Head of caudate nucleus (tissue), 42 donors: Measurements from ENCODE around the gene SPOCK3.
"Not testable (repeated sequence)": the region's sequence is repeated elsewhere in the genome, so short reads cannot be mapped to it uniquely, and the experiment has no call there.

Source experiments
- DNase-seq, 42 donors: peaks; one replicate each; pipeline versions ENCODE4 v3.0.0 to v3.0.0-alpha.2; 2020 to 2021; ENCODE audit warnings: mixed read lengths in 7 of 42
- intact Hi-C: fragments of 100-400 bp; cut with DNase I; formaldehyde crosslinking; loops from one replicate; pipeline ENCODE4 v1.15.0; 2022

The SPOCK3 gene

DNA sequence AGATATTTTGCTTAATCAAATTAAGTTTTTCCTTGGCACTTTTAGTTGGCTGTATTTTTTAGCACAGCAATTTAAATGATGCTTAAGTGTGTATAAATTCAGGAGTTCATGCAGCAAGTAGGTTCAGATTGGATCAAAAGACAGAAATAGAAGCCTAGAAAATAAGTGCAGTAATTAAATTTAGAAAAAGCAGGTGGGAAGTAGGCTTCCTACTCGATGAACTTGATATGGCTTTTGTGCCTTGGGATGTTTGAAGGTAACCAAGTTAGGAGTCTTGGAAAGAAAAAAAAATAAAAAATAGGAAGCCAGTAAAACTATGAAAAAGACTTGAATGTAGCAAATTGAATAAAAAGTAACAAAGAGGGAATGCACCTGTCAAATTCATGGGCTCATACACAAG is 372.3 kb downstream of the SPOCK3 start:
- intact Hi-C loops = no loop called here
- DNase-seq = peak in 1 of 42 donors; percentile 33

DNA sequence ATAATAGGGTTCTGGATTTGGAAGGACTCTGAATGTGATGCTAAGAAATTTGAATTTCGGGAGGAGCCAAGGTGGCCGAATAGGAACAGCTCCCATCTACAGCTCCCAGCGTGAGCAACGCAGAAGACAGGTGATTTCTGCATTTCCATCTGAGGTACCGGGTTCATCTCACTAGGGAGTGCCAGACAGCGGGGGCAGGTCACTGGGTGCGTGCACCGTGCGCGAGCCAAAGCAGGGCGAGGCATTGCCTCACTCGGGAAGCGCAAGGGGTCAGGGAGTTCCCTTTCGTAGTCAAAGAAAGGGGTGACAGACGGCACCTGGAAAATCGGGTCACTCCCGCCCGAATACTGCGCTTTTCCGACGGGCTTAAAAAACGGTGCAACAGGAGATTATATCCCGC is 383.9 kb downstream of the SPOCK3 start:
- DNase-seq, intact Hi-C loops: not testable (repeated sequence)

DNA sequence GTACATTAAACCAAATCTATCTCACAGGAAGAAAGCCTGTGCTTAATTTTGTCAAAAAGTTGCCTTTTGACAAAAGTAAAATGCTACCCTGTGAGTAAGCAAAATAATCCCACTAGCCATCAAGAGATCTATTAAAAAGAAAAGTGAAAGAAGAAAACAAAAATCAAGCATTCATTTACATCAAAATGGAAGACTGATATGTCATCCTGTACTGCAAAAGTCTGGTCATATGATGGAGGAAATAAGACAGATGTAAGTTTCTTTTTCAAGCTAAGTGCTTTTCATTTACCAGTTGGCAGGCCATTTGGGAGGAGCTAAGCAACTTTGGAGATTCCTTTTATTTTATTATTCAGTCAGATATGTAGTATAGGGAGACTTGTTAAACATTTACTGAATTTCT is 387.4 kb downstream of the SPOCK3 start:
- DNase-seq = no peak
- intact Hi-C loops = no loop called here

DNA sequence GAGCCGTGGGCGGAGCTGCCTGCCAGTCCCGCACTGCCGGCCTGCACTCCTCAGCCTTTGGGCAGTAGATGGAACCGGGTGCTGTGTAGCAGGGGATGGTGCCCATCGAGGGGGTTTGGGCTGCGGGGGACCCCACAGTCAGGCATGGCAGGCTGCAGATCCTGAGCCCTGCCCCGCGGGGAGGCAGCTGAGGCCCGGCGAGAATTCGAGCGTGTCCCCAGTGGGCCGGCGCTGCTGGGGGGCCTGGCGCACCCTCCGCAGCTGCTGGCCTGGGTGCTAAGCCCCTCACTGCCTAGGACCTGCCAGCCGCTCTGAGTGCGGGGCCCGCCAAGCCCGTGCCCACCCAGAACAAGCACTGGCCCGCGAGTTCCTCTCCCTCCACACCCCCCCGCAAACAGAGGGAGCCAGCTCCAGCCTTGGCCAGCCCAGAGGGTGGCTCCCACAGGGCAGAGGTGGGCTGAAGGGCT is 391.5 kb downstream of the SPOCK3 start:
- intact Hi-C loops = no loop called here
- no peak for DNase-seq

- intact Hi-C loops = no loop called here
- no peak for DNase-seq
Observed at GRCh38 chr4:166839615-166840251, 394.6 kb downstream of the SPOCK3 start.

DNA sequence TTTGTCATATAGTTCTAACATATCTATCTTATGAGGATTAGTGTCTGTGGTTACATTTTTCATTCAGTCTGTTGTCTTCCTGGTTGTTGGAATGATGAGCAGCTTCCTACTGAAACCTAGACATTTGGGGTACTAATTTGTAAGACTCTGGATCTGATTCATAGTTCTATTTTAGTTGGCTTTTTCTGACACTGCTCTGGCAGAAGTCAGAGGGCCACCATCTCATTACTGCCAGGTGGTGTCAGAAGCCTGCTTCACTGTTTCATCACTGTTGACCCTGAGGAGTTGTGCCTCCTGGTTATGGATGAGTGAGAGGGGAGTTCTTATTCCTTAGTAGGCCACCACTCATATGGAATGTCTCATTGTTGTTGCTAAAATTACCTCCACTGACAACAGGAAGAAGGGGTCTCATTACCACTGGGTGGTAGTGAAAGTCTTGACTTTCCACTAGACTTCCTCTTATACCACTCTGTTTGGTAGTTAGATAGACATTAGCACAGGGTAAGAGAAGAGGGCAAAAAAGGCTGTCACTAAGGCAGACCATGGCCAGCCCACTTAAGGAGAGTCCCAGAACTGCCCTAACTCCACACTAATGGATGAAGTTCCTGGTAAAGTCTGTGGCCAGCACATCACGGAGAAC is 395.2 kb downstream of the SPOCK3 start:
- no peak for DNase-seq
- intact Hi-C loops = no loop called here

- DNase-seq = no peak
- intact Hi-C loops = no loop called here
Observed at GRCh38 chr4:166836865-166837264, 397.4 kb downstream of the SPOCK3 start.

- intact Hi-C loops = no loop called here
- DNase-seq = no peak
Observed at GRCh38 chr4:166827629-166828028, 406.7 kb downstream of the SPOCK3 start.

GRCh38 chr4:166827167-166827566 is 407.1 kb downstream of the SPOCK3 start:
- no peak for DNase-seq

GRCh38 chr4:166823848-166824247 is 410.4 kb downstream of the SPOCK3 start:
- DNase-seq = no peak
- intact Hi-C loops = no loop called here

More at GRCh38 chr4:166827167-166827566, 407.1 kb downstream of the SPOCK3 start:
- intact Hi-C loops = no loop called here

- intact Hi-C loops = no loop called here
- no peak for DNase-seq
Observed at GRCh38 chr4:166823126-166823525, 411.2 kb downstream of the SPOCK3 start.

DNA sequence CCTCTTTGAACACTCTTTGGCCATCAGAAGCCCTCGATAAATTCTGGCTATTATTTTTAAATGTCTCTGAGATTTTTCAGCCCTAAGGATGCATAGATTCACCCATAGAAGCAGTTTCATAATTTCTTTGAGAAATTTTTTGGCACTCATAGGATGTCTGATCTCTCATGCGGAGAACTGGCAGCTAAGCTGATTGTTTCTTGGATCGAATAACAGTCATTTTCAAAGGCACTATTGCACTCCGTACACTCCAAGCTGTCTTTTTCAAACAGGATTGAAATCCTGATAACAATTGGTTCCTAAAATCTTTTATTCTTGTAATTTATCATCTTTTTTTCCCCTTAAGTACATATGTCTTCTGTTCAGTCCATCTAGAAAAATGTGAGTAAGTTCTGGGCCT is 411.9 kb downstream of the SPOCK3 start:
- DNase-seq = no peak
- intact Hi-C loops = no loop called here

DNA sequence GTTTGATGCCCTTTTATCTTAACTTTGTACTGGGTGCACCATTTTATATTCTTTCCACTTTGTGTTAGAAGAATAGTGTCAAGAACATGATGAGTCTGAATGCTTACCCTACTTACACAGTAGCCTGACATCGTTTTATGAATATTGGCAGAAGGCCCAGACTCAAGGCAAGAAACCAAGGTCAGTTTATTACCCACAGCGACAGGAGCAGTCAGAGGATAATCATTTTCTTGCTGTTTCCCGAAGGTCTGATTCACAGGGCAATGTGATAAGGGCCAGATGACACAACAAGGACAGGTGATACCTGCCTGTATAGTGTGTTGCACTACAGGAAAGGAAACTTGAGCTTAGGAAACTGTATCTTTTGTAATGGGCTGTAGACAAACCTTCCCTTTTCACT is 417.4 kb downstream of the SPOCK3 start:
- intact Hi-C loops = no loop called here
- DNase-seq = peak in 3 of 42 donors; percentile 16 to 52 (median 22)

GRCh38 chr4:166808380-166808779 is 425.9 kb downstream of the SPOCK3 start:
- intact Hi-C loops = no loop called here
- DNase-seq = no peak

GRCh38 chr4:166802346-166802745 is 431.9 kb downstream of the SPOCK3 start:
- no peak for DNase-seq
- intact Hi-C loops = no loop called here

- intact Hi-C loops = no loop called here
- no peak for DNase-seq
Observed at GRCh38 chr4:166798126-166798525, 436.2 kb downstream of the SPOCK3 start.

DNA sequence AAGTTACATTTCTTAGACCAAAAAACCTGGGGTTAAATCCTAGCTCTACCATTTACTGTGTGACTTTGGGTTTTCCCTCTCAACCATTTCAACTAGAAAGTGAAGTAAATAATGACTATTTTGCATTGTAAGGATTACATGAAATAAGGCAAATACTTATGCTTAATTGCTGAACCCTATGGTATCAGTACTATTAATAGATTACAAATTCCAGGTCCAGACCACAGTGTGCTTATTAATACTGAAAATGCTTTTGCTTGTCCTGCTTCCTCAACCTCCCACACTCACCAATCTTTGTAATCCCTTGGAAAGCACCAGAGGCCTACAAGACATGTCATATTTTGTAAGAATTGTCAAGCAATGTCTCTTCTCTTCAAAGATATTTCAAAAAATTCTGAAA is 456.5 kb downstream of the SPOCK3 start:
- DNase-seq = no peak
- intact Hi-C loops = no loop called here

DNA sequence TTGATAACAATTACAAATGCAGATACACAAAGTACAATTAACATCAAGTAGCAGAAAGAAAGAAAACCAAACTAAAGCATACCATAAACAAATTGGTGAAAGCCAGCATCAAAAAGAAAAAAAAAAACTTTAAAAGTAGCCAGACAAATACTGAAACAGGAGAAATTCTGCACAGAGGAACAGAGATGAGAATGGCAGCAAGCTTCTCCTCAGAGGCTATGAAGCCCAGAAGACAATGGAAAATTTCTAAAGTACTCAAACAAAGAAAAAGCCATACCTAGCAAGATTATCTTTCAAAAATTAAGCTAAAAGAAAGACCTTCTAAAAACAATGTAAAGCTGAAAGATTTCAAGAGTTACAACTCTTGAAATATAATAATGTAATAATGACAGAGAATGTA is 471.3 kb downstream of the SPOCK3 start:
- intact Hi-C loops = no loop called here
- DNase-seq = no peak

DNA sequence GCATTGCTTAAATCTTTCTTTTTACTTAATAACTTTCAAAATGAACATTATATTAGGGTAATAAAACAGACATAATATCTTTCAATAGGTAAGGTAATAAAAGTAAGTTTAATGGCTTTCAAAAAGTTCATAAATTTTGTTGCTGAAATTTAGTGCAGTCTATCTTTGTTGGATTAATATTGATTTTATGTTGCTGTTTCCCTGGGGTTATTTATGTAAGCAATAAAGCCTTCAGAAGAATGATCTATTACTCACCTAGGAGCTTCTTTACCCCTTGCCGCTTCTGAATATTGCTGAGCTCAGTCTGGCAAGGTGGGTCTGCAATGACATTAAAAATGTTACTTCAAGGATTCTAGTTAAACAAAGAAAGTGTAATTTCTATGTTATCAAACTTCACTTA is 492.6 kb downstream of the SPOCK3 start:
- DNase-seq = no peak
- intact Hi-C loops = no loop called here

GRCh38 chr4:166739215-166739614 is 495.1 kb downstream of the SPOCK3 start:
- DNase-seq, intact Hi-C loops: not testable (repeated sequence)

DNA sequence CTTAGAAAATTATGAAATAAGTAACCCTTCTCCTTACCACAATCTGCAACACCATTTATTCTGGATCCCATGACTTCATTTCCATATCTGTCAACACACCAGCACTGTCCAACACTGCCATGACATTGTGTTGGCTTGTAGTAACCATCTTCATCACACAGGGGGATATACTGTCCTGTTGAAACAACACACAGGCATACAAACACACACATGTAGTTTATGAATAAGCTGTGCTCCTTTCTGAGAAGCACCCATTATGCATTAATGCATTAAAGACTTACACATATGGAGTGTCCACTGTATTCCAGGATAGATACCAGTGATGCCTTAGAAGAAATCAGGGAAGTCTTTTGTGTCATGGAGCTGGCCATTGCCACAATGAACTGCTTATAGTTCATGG is 496.9 kb downstream of the SPOCK3 start:
- intact Hi-C loops = no loop called here
- no peak for DNase-seq
